Loucy (cell line): ENCODE results near the gene PSD2.

Experiments
- H2AFZ ChIP-seq: fragments of 200-600 bp; sonication (generic); 2 replicates; pipeline ENCODE4 v1.6.0; 2016; ENCODE audit warnings: antibody characterized with exemption, mild to moderate bottlenecking, low read length, moderate library complexity
- H3F3A ChIP-seq: fragments of 200-600 bp; 2 replicates; pipeline ENCODE4 v1.6.0; 2016; ENCODE audit warnings: antibody characterized with exemption, low read depth, mild to moderate bottlenecking
- H3K27me3 ChIP-seq: fragments of 200-600 bp; sonication (generic); 2 replicates; pipeline ENCODE4 v1.6.1; 2014; ENCODE audit warnings: low read length, mild to moderate bottlenecking; ENCODE audit not compliant: insufficient read depth, poor library complexity, severe bottlenecking
- H3K36me3 ChIP-seq: fragments of 200-600 bp; sonication (generic); 2 replicates; pipeline ENCODE4 v1.6.1; 2016; ENCODE audit warnings: low read length; ENCODE audit not compliant: insufficient read depth
- H3K4me1 ChIP-seq: fragments of 200-600 bp; sonication (generic); 2 replicates; pipeline ENCODE4 v1.5.1; 2014; ENCODE audit warnings: low read length, mild to moderate bottlenecking; ENCODE audit not compliant: insufficient read depth, poor library complexity, severe bottlenecking
- H3K4me2 ChIP-seq: fragments of 200-600 bp; sonication (generic); 2 replicates; pipeline ENCODE4 v1.6.0; 2014; ENCODE audit warnings: antibody characterized with exemption, low read length, low read depth, mild to moderate bottlenecking; ENCODE audit not compliant: poor library complexity, severe bottlenecking
- H3K4me3 ChIP-seq: fragments of 200-600 bp; sonication (generic); 2 replicates; pipeline ENCODE4 v1.5.1; 2014; ENCODE audit warnings: low read length, mild to moderate bottlenecking, mixed read lengths; ENCODE audit not compliant: poor library complexity, severe bottlenecking
- H3K79me2 ChIP-seq: fragments of 200-600 bp; sonication (generic); 2 replicates; pipeline ENCODE4 v1.6.1; 2014; ENCODE audit warnings: low read length; ENCODE audit not compliant: insufficient read depth
- H3K9ac ChIP-seq: fragments of 200-600 bp; sonication (generic); 2 replicates; pipeline ENCODE4 v1.6.0; 2014; ENCODE audit warnings: mild to moderate bottlenecking, low read depth, low read length, moderate library complexity; ENCODE audit not compliant: poor library complexity, severe bottlenecking
- H3K9me2 ChIP-seq: fragments of 200-600 bp; sonication (generic); replicated peaks from 2 replicates; pipeline ENCODE4 v1.6.1; 2016; ENCODE audit warnings: low read depth, low read length, mixed read lengths
- H3K9me3 ChIP-seq: fragments of 200-600 bp; sonication (generic); 2 replicates; pipeline ENCODE4 v1.6.1; 2014; ENCODE audit warnings: mild to moderate bottlenecking, antibody characterized with exemption, low read length, low read depth; ENCODE audit not compliant: insufficient read depth
- H4K20me1 ChIP-seq: fragments of 200-600 bp; sonication (generic); 2 replicates; pipeline ENCODE4 v1.6.0; 2014; ENCODE audit warnings: antibody characterized with exemption, low read length, mild to moderate bottlenecking; ENCODE audit not compliant: insufficient read depth, poor library complexity, severe bottlenecking
- CTCF ChIP-seq: fragments of 200-600 bp; sonication (generic); conservative IDR thresholded peaks from 2 replicates; pipeline ENCODE4 v1.5.1; 2014; ENCODE audit warnings: mild to moderate bottlenecking, antibody characterized with exemption, low read length
- EZH2phosphoT487 ChIP-seq: fragments of 200-600 bp; IDR thresholded peaks from 2 replicates; pipeline ENCODE4 v1.6.1; 2018; ENCODE audit warnings: antibody characterized with exemption, mild to moderate bottlenecking, moderate library complexity, borderline replicate concordance

Gene PSD2

GRCh38 chr5:139774980-139775661, 20.5 kb upstream of the PSD2 start:
- Histone ChIP-seq H3K79me2 (no peaks in the 10 kb centered on the region), H2AFZ (peak overlapping the region; percentile 32; the same call in 1 of the 2 replicates), H3F3A (no peaks in the 10 kb centered on the region), H3K4me2 (no peak overlapping the region), H3K9me3 (no peaks in the 10 kb centered on the region), H3K4me3 (no peak overlapping the region), H3K9ac (no peak overlapping the region), H3K27me3 (no peaks in the 10 kb centered on the region), H4K20me1 (no peaks in the 10 kb centered on the region), H3K9me2 (no peaks in the 10 kb centered on the region), H3K36me3 (no peaks in the 10 kb centered on the region), H3K4me1 (no peaks in the 10 kb centered on the region)
- TF ChIP-seq CTCF (peak; percentile 87), EZH2phosphoT487 (no peak)

DNA sequence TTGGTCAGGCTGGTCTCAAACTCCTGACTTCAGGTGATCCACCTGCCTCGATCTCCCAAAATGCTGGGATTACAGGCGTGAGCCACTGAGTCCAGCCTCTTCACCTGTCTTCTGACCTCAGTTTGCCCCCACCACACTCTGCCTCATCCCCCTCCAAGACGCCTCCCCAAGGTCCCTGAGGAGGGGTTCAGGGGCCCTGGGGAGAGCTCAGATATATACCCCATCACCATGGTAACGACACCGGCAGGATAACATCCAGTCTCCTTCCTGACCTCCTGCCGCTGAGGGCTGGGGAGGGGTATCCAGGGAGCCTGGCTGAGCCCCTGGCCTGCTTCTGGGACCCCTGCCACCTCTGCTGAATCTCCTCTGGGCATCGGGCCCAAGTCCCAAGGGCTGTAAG, 19.7 kb upstream of the PSD2 start:
- TF ChIP-seq CTCF (no peak), EZH2phosphoT487 (no peak)
- H3K4me3 ChIP-seq, result no peak overlapping the region
- no peaks in the 10 kb centered on the region for H4K20me1 ChIP-seq
- H3K9me3 ChIP-seq, result no peaks in the 10 kb centered on the region
- no peaks in the 10 kb centered on the region for H3K9me2 ChIP-seq
- H3K9ac ChIP-seq, result no peak overlapping the region
- no peaks in the 10 kb centered on the region for H3F3A ChIP-seq
- no peaks in the 10 kb centered on the region for H3K79me2 ChIP-seq
- no peak overlapping the region for H3K4me2 ChIP-seq
- no peaks in the 10 kb centered on the region for H3K4me1 ChIP-seq
- H3K36me3 ChIP-seq, result no peaks in the 10 kb centered on the region
- no peak overlapping the region for H2AFZ ChIP-seq
- H3K27me3 ChIP-seq, result no peaks in the 10 kb centered on the region

DNA sequence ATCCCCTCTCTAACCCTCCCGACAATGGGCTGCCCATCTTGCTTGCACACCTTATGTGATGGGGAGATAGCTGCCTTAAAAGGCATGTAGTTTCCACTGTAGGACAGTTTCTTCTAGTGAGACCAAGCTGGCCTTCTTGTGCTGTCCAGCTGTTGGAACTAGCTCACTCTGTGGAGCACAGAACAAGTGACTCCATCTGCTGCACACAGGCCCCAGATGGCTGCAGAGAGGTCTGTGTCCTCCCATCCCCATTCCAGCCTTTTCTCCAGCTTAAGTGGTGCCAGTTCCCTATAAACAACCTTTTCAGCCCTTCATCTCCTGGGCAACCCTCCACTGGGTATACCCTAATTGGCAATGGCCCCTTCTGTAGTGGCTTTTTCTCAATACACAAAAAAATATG, 18.7 kb upstream of the PSD2 start:
- Histone ChIP-seq H3K9me2 (no peaks in the 10 kb centered on the region), H3K27me3 (no peaks in the 10 kb centered on the region), H3F3A (no peaks in the 10 kb centered on the region), H4K20me1 (no peaks in the 10 kb centered on the region), H3K4me2 (no peak overlapping the region), H3K79me2 (no peaks in the 10 kb centered on the region), H3K9ac (no peak overlapping the region), H3K4me1 (no peaks in the 10 kb centered on the region), H3K9me3 (no peaks in the 10 kb centered on the region), H3K4me3 (no peak overlapping the region), H2AFZ (no peak overlapping the region), H3K36me3 (no peaks in the 10 kb centered on the region)
- TF ChIP-seq EZH2phosphoT487, result no peak

DNA sequence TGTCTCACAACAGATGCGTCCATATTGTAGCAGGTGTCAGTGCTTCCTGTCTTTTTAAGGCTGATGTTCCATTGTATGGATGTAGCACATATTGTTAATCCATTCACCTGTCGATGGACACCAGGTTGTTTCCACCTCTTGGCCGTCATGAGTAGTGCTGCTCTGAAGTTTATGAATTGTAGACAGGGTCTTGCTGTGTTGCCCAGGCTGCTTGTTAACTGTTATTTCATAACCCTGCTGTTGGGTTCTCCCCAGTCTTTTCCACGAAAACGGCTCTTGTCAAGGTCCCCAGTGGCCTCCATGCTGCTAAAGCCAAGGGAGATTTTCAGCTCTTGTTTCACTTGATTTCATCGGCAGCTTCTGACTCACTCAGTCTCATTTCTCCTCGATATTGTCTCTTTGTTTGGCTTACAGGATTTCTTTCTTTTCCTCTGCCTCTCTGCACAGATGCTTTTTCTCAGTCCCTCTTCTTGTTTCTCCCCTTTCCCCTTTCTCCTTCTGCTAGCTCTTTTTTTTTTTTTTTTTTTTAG, 12.1 kb upstream of the PSD2 start:
- H3K79me2 ChIP-seq, result no peaks in the 10 kb centered on the region
- peaks cover 4% of the 10 kb centered on the region for H3K4me1 ChIP-seq
- no peak overlapping the region for H3K4me2 ChIP-seq
- no peaks in the 10 kb centered on the region for H3K36me3 ChIP-seq
- H4K20me1 ChIP-seq, result no peaks in the 10 kb centered on the region
- no peaks in the 10 kb centered on the region for H3K27me3 ChIP-seq
- no peak overlapping the region for H3K9ac ChIP-seq
- TF ChIP-seq EZH2phosphoT487, result no peak
- no peak for TF ChIP-seq CTCF
- no peak overlapping the region for H2AFZ ChIP-seq
- no peaks in the 10 kb centered on the region for H3K9me3 ChIP-seq
- no peaks in the 10 kb centered on the region for H3F3A ChIP-seq
- H3K9me2 ChIP-seq, result no peaks in the 10 kb centered on the region
- H3K4me3 ChIP-seq, result no peak overlapping the region
